HepG2 (cell line): ENCODE results near the gene OTC. TPM values are rescaled to one million over a fixed set of nuclear protein-coding genes. Genes with fewer than 3 reads are reported as not detected.
A peak's percentile ranks its signal among the peaks of the same experiment; 100 is the strongest.

Experiments
- ARID3A ChIP-seq: IDR thresholded peaks from 2 replicates; pipeline ENCODE4 v1.6.1; 2012; ENCODE audit warnings: low read depth, low read length, improper control_type of control experiment
- ARID4A ChIP-seq: sonication (generic); formaldehyde crosslinking; IDR thresholded peaks from 2 replicates; pipeline ENCODE4 v1.5.0; 2020; ENCODE audit warnings: mild to moderate bottlenecking, missing genetic modification reagents, borderline replicate concordance
- CENPT ChIP-seq: sonication (generic); formaldehyde crosslinking; IDR thresholded peaks from 2 replicates; pipeline ENCODE4 v1.8.0; 2022; ENCODE audit warnings: low read depth, mild to moderate bottlenecking, moderate library complexity, missing genetic modification reagents
- GATAD1 ChIP-seq: IDR thresholded peaks from 2 replicates; pipeline ENCODE4 v1.6.1; 2016; ENCODE audit warnings: missing genetic modification reagents, missing compliant biosample characterization
- IKZF1 ChIP-seq: fragments of 450-650 bp; IDR thresholded peaks from 2 replicates; pipeline ENCODE4 v1.7.1; 2016
- KLF15 ChIP-seq: sonication (generic); formaldehyde crosslinking; IDR thresholded peaks from 2 replicates; pipeline ENCODE4 v1.8.1; 2023; ENCODE audit warnings: borderline replicate concordance, mild to moderate bottlenecking, inconsistent platforms, missing genetic modification reagents, mixed read lengths
- MAFF ChIP-seq: IDR thresholded peaks from 2 replicates; pipeline ENCODE4 v1.6.1; 2011; ENCODE audit warnings: low read depth, low read length, improper control_type of control experiment
- MAFK ChIP-seq, 2 experiments: IDR thresholded peaks in 1 of 2; conservative IDR thresholded peaks in 1 of 2; 2 replicates each; pipeline ENCODE4 v1.6.1; 2011; ENCODE audit warnings: improper control_type of control experiment in 2 of 2, low read length in 2 of 2
- NCOA2 ChIP-seq: sonication (generic); formaldehyde crosslinking; IDR thresholded peaks from 2 replicates; pipeline ENCODE4 v1.8.0; 2022; ENCODE audit warnings: inconsistent platforms
- NCOR1 ChIP-seq: fragments of 200-600 bp; sonication (generic); IDR thresholded peaks from 2 replicates; pipeline ENCODE4 v1.7.0; 2017; ENCODE audit warnings: antibody characterized with exemption, low read length, borderline replicate concordance
- POLR2A ChIP-seq, 2 experiments: IDR thresholded peaks; 2 replicates each; pipeline ENCODE4 v1.6.1; 2011; ENCODE audit warnings: low read depth in 2 of 2, low read length in 2 of 2, mild to moderate bottlenecking in 1 of 2, moderate library complexity in 1 of 2; ENCODE audit not compliant: insufficient read depth in 1 of 2
- REPIN1 ChIP-seq: sonication (generic); formaldehyde crosslinking; IDR thresholded peaks from 2 replicates; pipeline ENCODE4 v1.8.0; 2022; ENCODE audit warnings: missing genetic modification reagents, low read depth, mild to moderate bottlenecking, borderline replicate concordance
- RNF2 ChIP-seq: fragments of 450-650 bp; conservative IDR thresholded peaks from 2 replicates; pipeline ENCODE4 v1.6.1; 2016; ENCODE audit warnings: low read depth
- SAFB2 ChIP-seq: sonication (generic); formaldehyde crosslinking; IDR thresholded peaks from 2 replicates; pipeline ENCODE4 v1.5.1; 2020; ENCODE audit warnings: missing genetic modification reagents, low read depth, mild to moderate bottlenecking, borderline replicate concordance
- SYNCRIP ChIP-seq: fragments of 200-400 bp; formaldehyde crosslinking; IDR thresholded peaks from 2 replicates; pipeline ENCODE4 v1.6.1; 2018; ENCODE audit warnings: mild to moderate bottlenecking, low read depth, low read length; ENCODE audit not compliant: insufficient read depth
- XRCC5 ChIP-seq: fragments of 200-400 bp; formaldehyde crosslinking; optimal IDR thresholded peaks from 2 replicates; pipeline ENCODE3; 2017; ENCODE audit warnings: mild to moderate bottlenecking, low read length
- YEATS2 ChIP-seq: sonication (generic); formaldehyde crosslinking; IDR thresholded peaks from 2 replicates; pipeline ENCODE4 v1.4.0; 2020; ENCODE audit warnings: missing genetic modification reagents, borderline replicate concordance
- ZBTB42 ChIP-seq: sonication (generic); formaldehyde crosslinking; IDR thresholded peaks from 2 replicates; pipeline ENCODE4 v1.5.0; 2020; ENCODE audit warnings: mild to moderate bottlenecking, missing genetic modification reagents
- ZNF101 ChIP-seq: sonication (generic); formaldehyde crosslinking; IDR thresholded peaks from 2 replicates; pipeline ENCODE4 v1.4.0; 2020; ENCODE audit warnings: mild to moderate bottlenecking, low read depth, missing genetic modification reagents, borderline replicate concordance
- ZNF446 ChIP-seq: sonication (generic); formaldehyde crosslinking; IDR thresholded peaks from 2 replicates; pipeline ENCODE4 v1.5.0; 2020; ENCODE audit warnings: mild to moderate bottlenecking, missing genetic modification reagents
- ZNF710 ChIP-seq: sonication (generic); formaldehyde crosslinking; IDR thresholded peaks from 2 replicates; pipeline ENCODE4 v1.5.0; 2020; ENCODE audit warnings: mild to moderate bottlenecking, missing genetic modification reagents, borderline replicate concordance
- ZNF713 ChIP-seq: sonication (generic); formaldehyde crosslinking; IDR thresholded peaks from 2 replicates; pipeline ENCODE4 v1.4.0; 2020; ENCODE audit warnings: mild to moderate bottlenecking, missing genetic modification reagents
- polyA plus RNA-seq, 8 experiments: library from polyadenylated mRNA; depleted of rRNA in 3 of 8; stranded (reverse) in 7 of 8; unstranded in 1 of 8; fragments of >200 nt; fragmentation: Illumina TruSeq in 4 of 8; extraction: Trizol in 4 of 8; gene quantifications; 2 replicates each; pipeline versions ENCODE4 v1.2.1 to v1.2.3, GENCODE V29; 2011 to 2016; ENCODE audit warnings: low read depth in 4 of 8, missing spikeins in 1 of 8, mixed read lengths in 1 of 8; ENCODE audit not compliant: insufficient read depth in 1 of 8
- total RNA-seq, 5 experiments: library from RNA; depleted of rRNA; stranded (reverse); fragments of >200 nt; fragmentation: Illumina TruSeq; extraction: Trizol; gene quantifications; 2 replicates each; pipeline ENCODE4 v1.2.3, GENCODE V29; 2016; ENCODE audit warnings: low read depth in 1 of 5

The OTC gene
- total and polyA plus RNA-seq, 2 of the 13 experiments (the other 11 are each of a cell fraction or from before 2014, with no cell fraction given): 0.04 to 1.8 TPM

GRCh38 chrX:38327007-38327774, 25.2 kb upstream of the OTC start, which contains the start of gene RPGR (continued):
- peak; percentile 98 for TF ChIP-seq ARID4A (CRISPR knock-in tag)
- TF ChIP-seq ZBTB42 (CRISPR knock-in tag): no peak
- no peak for TF ChIP-seq KLF15 (CRISPR knock-in tag)
- no peak for TF ChIP-seq ZNF101
- TF ChIP-seq SYNCRIP: no peak
- no peak for TF ChIP-seq MAFK (conservative IDR thresholded peaks at IDR 0.05 in 1 of 2, IDR thresholded peaks at IDR 0.05 in 1 of 2; ENCODE audit: low read length in 2 of 2)
- TF ChIP-seq ZNF446 (CRISPR knock-in tag): no peak
- no peak for TF ChIP-seq ZNF713
- no peak for TF ChIP-seq IKZF1
- TF ChIP-seq MAFF: no peak
- TF ChIP-seq SAFB2 (CRISPR knock-in tag): no peak; the same call in 1 of the 2 replicates
- no peak for TF ChIP-seq ZNF710
- TF ChIP-seq POLR2A (IDR thresholded peaks at IDR 0.05; ENCODE audit: insufficient read depth in 1 of 2, low read depth in 2 of 2, low read length in 2 of 2): peak; percentile 33 to 47; a peak in 1 of 4 replicates
- peak; percentile 85 for TF ChIP-seq GATAD1 (CRISPR knock-in tag)
- TF ChIP-seq YEATS2 (CRISPR knock-in tag): peak; percentile 47; the same call in 1 of the 2 replicates
- no peak for TF ChIP-seq NCOA2 (CRISPR knock-in tag)
- TF ChIP-seq NCOR1: no peak
- no peak for TF ChIP-seq ARID3A
- no peak for TF ChIP-seq CENPT
- peak; percentile 79; the same call in 1 of the 2 replicates for TF ChIP-seq REPIN1
- no peak for TF ChIP-seq XRCC5
- TF ChIP-seq RNF2: no peak
